OCI-LY3 (cell line): ENCODE results near the gene ACTL6B.

ENCODE experiments used
- H2AFZ ChIP-seq: fragments of 200-600, 300-600 bp; shearing (Covaris generic); 2 replicates; pipeline ENCODE4 v1.6.0; 2014; ENCODE audit warnings: antibody characterized with exemption, low read depth, low read length
- H3K27ac ChIP-seq: fragments of 200-600, 300-600 bp; sonication (generic); 2 replicates; pipeline ENCODE4 v1.5.1; 2014; ENCODE audit warnings: mild to moderate bottlenecking, low read length, moderate library complexity, mixed read lengths
- H3K27me3 ChIP-seq: fragments of 200-600, 300-600 bp; sonication (generic); 2 replicates; pipeline ENCODE4 v1.6.1; 2014; ENCODE audit warnings: low read depth, low read length, mixed read lengths
- H3K36me3 ChIP-seq: fragments of 200-600, 300-600 bp; sonication (generic); replicated peaks from 2 replicates; pipeline ENCODE3; 2014; ENCODE audit warnings: low read depth, low read length, mixed read lengths
- H3K4me1 ChIP-seq: fragments of 300-600, 200-600 bp; sonication (generic); 2 replicates; pipeline ENCODE4 v1.6.1; 2014; ENCODE audit warnings: low read length, mixed read lengths
- H3K4me2 ChIP-seq: fragments of 200-600, 300-600 bp; sonication (generic); 2 replicates; pipeline ENCODE4 v1.6.1; 2014; ENCODE audit warnings: low read length, mixed read lengths
- H3K4me3 ChIP-seq: fragments of 300-600, 200-600 bp; sonication (generic); 2 replicates; pipeline ENCODE4 v1.5.1; 2014; ENCODE audit warnings: antibody characterized with exemption, mild to moderate bottlenecking, low read length, moderate library complexity
- H3K79me2 ChIP-seq: fragments of 300-600, 200-600 bp; shearing (Covaris generic); 2 replicates; pipeline ENCODE4 v1.6.1; 2014; ENCODE audit warnings: mild to moderate bottlenecking, low read length, mixed read lengths
- H3K9ac ChIP-seq: fragments of 300-600, 200-600 bp; shearing (Covaris generic); 2 replicates; pipeline ENCODE4 v1.6.0; 2014; ENCODE audit warnings: mild to moderate bottlenecking, low read length, moderate library complexity
- H3K9me3 ChIP-seq: fragments of 200-600, 300-600 bp; shearing (Covaris generic); 2 replicates; pipeline ENCODE4 v1.6.1; 2014; ENCODE audit warnings: low read length, mixed read lengths; ENCODE audit not compliant: insufficient read depth
- H4K20me1 ChIP-seq: fragments of 200-600, 300-600 bp; sonication (generic); 2 replicates; pipeline ENCODE4 v1.6.1; 2016; ENCODE audit warnings: low read length, mixed read lengths; ENCODE audit not compliant: insufficient read depth
- EZH2phosphoT487 ChIP-seq: fragments of 200-600 bp; shearing (Covaris generic); IDR thresholded peaks from 2 replicates; pipeline ENCODE4 v1.6.1; 2018; ENCODE audit warnings: antibody characterized with exemption, mixed run types, low read depth
- TF ChIP-seq, protein P1 (sequence below): fragments of 200-600, 300-600 bp; sonication (generic); IDR thresholded peaks from 2 replicates; pipeline ENCODE4 v1.5.1; 2014; ENCODE audit warnings: antibody characterized with exemption, low read length, low read depth

The ACTL6B gene

DNA sequence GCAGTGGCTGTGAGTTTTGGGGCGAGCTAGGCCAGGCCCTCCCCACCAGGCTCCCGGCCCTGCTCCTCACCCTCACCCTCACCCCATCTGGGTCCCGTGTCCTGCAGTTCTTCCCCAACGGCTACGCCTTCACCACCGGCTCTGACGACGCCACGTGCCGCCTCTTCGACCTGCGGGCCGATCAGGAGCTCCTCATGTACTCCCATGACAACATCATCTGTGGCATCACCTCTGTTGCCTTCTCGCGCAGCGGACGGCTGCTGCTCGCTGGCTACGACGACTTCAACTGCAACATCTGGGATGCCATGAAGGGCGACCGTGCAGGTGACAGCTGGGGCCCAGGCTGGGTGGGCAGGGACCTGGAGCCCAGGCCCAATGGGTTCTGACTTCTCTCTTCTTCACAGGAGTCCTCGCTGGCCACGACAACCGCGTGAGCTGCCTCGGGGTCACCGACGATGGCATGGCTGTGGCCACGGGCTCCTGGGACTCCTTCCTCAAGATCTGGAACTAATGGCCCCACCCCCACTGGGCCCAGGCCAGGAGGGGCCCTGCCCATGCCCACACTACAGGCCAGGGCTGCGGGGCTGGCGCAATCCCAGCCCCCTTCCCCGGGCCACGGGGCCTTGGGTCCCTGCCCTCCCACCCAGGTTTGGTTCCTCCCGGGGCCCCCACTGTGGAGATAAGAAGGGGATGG, 22.2 kb upstream of the ACTL6B start:
- Histone ChIP-seq H3K4me3 (no peak overlapping the region), H3K9me3 (no peaks in the 10 kb centered on the region), H3K27ac (no peak overlapping the region), H3K36me3 (peaks cover 28% of the 10 kb centered on the region), H3K4me1 (no peaks in the 10 kb centered on the region), H4K20me1 (peaks cover 14% of the 10 kb centered on the region; the same call in 1 of the 2 replicates), H2AFZ (no peak overlapping the region), H3K79me2 (peaks cover 27% of the 10 kb centered on the region), H3K9ac (no peak overlapping the region), H3K27me3 (no peaks in the 10 kb centered on the region), H3K4me2 (no peak overlapping the region)
- TF ChIP-seq, protein P1, sequence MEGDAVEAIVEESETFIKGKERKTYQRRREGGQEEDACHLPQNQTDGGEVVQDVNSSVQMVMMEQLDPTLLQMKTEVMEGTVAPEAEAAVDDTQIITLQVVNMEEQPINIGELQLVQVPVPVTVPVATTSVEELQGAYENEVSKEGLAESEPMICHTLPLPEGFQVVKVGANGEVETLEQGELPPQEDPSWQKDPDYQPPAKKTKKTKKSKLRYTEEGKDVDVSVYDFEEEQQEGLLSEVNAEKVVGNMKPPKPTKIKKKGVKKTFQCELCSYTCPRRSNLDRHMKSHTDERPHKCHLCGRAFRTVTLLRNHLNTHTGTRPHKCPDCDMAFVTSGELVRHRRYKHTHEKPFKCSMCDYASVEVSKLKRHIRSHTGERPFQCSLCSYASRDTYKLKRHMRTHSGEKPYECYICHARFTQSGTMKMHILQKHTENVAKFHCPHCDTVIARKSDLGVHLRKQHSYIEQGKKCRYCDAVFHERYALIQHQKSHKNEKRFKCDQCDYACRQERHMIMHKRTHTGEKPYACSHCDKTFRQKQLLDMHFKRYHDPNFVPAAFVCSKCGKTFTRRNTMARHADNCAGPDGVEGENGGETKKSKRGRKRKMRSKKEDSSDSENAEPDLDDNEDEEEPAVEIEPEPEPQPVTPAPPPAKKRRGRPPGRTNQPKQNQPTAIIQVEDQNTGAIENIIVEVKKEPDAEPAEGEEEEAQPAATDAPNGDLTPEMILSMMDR, result no peak
- no peak for TF ChIP-seq EZH2phosphoT487

DNA sequence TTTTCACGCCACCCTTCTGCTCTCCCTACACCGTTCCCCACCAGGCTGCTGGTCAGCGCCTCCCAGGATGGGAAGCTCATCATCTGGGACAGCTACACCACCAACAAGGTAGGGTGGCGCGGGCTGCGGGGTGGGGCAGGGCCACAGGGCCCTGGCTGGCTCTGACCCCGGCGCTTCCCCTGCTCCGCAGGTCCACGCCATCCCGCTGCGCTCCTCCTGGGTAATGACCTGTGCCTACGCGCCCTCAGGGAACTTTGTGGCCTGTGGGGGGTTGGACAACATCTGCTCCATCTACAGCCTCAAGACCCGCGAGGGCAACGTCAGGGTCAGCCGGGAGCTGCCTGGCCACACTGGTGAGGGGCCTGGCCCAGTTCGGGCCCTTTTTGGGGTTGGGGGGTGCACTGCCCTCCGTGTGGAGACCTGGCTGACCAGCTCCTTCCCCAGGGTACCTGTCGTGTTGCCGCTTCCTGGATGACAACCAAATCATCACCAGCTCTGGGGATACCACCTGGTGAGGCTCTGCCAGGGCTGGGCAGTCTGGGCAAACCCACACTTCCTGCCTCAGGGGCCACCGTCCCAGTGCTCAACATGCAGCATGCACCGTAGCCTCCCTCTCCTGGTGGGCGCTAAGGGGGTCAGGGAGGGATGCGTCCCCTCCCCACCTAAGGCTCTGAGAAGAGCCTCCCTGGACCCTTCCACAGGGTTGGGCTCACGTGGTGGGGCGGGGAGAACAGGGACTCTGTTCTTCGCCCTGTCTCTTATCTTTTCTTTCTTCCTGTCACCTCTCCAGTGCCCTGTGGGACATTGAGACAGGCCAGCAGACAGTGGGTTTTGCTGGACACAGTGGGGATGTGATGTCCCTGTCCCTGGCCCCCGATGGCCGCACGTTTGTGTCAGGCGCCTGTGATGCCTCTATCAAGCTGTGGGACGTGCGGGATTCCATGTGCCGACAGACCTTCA, 21.3 kb upstream of the ACTL6B start:
- no peaks in the 10 kb centered on the region for H3K27me3 ChIP-seq
- H3K4me3 ChIP-seq, result no peak overlapping the region
- TF ChIP-seq, protein P1, result no peak
- no peak for TF ChIP-seq EZH2phosphoT487
- peaks cover 14% of the 10 kb centered on the region; the same call in 1 of the 2 replicates for H4K20me1 ChIP-seq
- no peaks in the 10 kb centered on the region for H3K4me1 ChIP-seq
- H3K4me2 ChIP-seq, result no peak overlapping the region
- no peak overlapping the region for H3K27ac ChIP-seq
- H2AFZ ChIP-seq, result no peak overlapping the region
- no peak overlapping the region for H3K9ac ChIP-seq
- H3K36me3 ChIP-seq, result peaks cover 22% of the 10 kb centered on the region
- H3K9me3 ChIP-seq, result no peaks in the 10 kb centered on the region
- H3K79me2 ChIP-seq, result peaks cover 27% of the 10 kb centered on the region

DNA sequence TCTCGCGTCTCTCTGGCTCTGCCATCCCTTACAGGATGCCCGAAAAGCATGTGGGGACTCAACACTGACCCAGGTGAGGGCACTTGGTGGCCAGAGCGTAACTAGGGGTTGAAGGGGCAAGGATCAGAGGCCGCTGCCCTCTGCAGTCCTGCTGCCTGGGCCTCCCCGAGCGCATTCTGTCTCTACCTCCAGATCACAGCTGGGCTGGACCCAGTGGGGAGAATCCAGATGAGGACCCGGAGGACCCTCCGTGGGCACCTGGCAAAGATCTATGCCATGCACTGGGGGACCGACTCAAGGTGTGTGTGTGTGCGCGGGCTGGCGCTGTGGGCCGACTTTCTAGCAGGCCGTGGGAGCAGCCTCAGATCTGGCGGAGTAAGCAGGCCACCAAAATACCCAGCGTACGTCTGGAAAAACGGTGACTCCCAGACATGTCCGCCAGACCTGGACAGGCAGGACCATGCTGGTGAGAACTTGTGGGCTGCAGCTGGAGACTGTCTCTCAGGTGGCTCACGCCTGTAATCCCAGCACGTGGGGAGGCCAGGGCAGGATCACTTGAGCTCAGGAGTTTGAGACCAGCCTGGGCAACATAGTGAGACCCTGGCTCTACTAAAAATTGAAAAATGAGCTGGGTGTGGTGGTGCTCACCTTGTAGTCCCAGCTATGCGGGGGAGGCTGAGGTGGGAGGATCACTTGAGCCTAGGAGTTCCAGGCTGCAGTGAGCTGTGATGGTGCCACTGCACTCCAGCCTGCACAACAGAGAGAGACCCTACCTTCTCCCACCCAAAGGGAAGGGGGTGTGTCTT, 20.5 kb upstream of the ACTL6B start:
- H3K4me2 ChIP-seq, result peak overlapping the region; percentile 60

More for the DNA sequence above, 20.5 kb upstream of the ACTL6B start:
- no peaks in the 10 kb centered on the region for H3K27me3 ChIP-seq
- H3K4me1 ChIP-seq, result no peaks in the 10 kb centered on the region
- no peak for TF ChIP-seq EZH2phosphoT487
- TF ChIP-seq, protein P1, result no peak
- H3K9ac ChIP-seq, result no peak overlapping the region
- peaks cover 27% of the 10 kb centered on the region for H3K79me2 ChIP-seq
- no peak overlapping the region for H2AFZ ChIP-seq
- H3K36me3 ChIP-seq, result peaks cover 18% of the 10 kb centered on the region
- H3K4me3 ChIP-seq, result peak overlapping the region; percentile 78; the same call in 1 of the 2 replicates
- H3K27ac ChIP-seq, result peak overlapping the region; percentile 84
- H4K20me1 ChIP-seq, result peaks cover 14% of the 10 kb centered on the region; the same call in 1 of the 2 replicates
- H3K9me3 ChIP-seq, result no peaks in the 10 kb centered on the region
